HG03432 (cell line): Measurements from ENCODE around the gene TXN.
"Not testable (repeated sequence)": the region's sequence is repeated elsewhere in the genome, so short reads cannot be mapped to it uniquely, and the experiment has no call there.

Experiments
- ATAC-seq: cut with Tn5 transposase; IDR thresholded peaks from one replicate; pipeline ENCODE4 v1.9.1; 2021; ENCODE audit warnings: mild to moderate bottlenecking, moderate library complexity; ENCODE audit not compliant: unreplicated experiment

The TXN gene

DNA sequence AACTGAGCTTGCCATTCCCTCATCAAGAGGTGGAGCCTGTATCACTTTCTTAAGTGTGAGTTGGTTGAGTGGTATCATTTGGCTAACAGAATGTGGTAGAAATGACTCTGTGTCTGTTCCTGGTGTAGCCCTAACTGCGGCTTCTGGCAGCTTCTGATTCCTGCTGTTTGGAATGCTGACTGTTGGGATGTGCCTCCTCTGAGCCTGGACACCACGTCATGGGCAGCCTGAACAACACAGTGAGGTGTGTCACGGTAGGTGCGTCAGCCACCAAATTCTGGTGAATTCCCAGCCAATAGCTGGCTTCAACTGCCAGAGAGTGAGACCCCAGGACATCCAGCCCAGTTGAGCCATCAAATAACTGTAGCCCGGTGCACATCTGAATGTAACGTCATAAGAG is 42.2 kb downstream of the TXN start:
- ATAC-seq = no peak

DNA sequence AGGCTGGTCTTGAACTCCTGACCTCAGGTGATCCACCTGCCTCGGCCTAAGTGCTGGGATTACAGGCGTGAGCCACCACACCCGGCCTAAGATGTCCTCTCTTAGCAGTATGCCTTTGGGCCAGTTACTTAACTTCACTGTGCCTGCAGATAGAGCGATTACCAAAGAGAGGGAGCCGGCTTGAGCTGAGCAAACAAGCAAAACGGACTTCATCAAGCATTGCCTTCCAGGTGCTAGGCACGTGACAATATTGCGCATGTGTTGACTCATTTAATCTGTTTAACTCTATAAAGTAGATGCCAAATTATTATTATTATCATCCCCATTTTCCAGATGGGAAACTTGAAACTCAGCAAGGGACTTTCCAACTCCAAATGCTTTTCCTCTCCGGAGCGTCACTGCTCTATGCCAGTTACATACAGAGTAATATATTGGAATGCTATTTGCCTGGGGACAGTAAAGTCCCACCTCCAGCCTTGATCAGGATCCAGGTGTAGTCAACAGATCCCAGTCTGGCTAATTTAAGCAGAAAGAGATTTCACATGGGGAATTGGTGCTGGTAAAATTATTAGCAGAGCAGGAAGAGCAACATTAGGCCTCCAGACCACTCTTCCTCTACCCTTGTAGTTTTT is 42.8 kb downstream of the TXN start:
- no peak for ATAC-seq

DNA sequence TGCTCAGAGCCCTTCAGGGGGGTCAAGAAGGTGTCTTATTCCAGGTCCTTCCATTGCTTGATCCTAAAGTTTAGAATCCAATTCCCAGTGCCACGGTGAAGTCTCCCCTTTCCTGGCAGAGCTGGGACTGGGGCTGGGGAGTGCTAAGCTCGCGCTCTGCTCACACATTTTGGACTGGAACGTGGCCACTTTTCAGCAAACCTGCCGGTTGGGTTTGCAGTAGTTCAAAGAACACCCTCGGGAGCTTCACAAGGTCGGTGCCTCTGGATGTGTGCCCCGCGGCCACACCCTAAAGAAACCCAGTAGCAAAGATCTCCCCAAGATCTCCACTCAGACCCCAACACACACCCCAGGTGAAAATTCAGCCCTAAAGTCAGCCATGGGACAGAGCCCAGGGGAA is 48.3 kb downstream of the TXN start, which contains the start of gene C9orf152:
Gene C9orf152, minus strand, starts transcription at position 129 of the 400 bp plus-strand sequence. CDS start 580 bp downstream, outside the sequence.
- no peak for ATAC-seq

DNA sequence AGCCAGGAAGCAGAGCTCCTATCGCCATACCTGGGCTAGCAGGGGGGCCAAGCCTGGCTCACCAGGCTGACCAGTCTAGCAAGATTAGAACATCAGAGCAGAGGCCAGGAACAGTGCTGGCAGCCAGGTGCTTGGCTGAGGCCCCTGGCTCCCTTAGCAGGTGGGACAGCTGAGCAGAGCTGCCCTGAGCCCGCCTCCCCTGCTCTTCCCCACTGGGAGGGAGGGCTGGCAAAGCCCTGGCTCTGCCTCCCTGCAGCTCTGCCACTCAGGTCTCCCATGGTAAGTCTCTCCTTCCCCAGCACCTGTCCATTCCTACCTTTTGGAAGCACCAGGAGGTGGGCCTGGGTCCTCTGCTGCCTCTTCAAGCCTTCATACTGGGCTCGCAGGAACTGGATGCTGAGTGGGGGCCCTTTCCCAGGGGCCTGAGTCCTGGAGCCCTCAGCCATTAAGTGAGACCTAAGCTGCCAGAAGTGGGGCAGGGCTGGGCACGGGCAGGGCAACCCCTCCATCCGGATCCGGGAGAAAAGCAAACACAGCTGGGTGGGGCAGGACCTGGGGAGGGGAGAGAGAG is 49.2 kb downstream of the TXN start:
- ATAC-seq = no peak

DNA sequence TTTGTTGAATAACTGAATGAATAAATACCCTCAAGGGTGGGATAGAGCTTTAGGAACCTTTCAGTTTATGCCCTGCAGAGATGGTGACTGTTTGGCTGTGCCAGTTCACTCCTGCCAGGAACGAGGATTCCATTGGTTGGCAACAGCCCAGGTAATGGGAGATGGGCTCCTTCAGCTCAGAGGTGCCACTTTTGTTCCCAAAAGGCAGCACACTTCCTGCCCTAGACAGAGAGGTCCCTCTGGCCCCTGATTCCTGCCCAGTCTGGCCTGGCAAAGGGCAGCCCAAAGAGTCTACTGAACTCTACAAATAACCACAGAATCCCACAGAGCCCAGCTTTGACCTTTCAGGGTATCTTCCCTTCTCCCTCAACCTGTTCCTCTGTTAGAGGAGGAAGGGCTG is 49.9 kb downstream of the TXN start:
- no peak for ATAC-seq

DNA sequence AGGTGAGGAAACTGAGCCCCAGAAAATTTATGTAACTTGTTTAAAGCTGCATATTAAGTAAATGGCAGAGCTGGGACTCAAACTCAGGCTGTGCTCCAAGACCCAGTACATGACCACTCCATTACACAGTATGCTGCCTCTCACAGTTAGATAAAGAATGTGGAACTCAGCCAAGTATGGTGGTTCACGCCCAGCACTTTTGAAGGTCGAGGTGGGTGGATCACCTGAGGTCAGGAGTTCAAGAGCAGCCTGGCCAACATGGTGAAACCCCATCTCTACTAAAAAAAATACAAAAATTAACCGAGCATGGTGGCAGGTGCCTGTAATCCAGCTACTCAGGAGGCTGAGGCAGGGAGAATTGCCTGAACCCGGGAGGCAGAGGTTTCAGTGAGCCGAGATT is 50.7 kb downstream of the TXN start:
- ATAC-seq = not testable (repeated sequence)

DNA sequence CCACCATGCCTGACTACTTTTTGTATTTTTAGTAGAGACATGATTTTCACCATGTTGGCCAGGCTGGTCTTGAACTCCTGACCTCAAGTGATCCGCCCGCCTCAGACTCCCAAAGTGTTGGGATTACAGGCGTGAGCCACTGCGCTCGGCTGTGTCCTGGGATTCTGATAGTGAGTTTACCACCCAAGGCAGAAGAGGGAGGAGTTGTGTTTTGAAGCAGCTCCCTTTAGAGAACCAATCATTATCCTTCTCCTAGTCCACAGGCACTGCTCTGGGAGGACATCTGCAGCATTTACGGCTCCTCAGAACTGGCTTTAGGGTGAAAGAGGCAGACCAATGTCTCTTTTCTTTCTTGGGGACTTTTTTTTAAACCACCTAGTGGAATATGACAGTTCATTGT is 54.1 kb downstream of the TXN start:
- no peak for ATAC-seq

DNA sequence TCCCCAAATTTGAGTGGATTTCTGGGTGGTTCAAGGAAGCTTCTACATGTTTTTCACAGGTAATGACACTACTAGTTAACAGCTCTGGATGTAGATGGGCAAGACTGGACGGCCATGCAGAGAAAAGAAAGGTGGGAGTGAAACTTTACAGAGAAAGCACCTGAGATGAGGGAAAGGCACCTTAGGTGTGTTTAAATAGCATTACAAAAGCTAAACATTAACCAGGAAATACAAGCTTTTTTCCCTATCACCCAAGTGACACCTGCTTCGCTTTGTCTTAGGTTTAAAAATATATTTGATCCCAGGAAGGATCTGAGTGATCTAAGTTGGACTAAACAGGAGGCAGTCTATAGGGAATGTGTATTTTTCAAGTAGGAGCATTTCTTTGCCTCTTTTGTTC is 56.7 kb downstream of the TXN start:
- ATAC-seq = no peak

DNA sequence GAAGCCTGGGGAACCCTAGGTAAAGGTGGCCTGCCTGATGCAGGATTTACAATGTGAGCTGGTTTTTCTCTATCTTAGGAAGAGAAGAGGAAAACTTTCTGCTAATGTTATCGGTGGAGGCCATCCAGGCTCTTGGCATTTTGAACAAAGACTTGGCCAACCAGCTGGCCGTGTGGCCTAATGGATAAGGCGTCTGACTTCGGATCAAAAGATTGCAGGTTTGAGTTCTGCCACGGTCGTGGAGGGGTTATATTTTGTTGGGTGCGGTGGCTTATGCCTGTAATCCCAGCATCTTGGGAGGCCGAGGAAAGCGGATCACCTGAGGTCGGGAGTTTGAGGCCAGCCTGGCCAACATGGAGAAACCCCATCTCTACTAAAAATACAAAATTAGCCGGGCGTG is 58.0 kb downstream of the TXN start:
- no peak for ATAC-seq

DNA sequence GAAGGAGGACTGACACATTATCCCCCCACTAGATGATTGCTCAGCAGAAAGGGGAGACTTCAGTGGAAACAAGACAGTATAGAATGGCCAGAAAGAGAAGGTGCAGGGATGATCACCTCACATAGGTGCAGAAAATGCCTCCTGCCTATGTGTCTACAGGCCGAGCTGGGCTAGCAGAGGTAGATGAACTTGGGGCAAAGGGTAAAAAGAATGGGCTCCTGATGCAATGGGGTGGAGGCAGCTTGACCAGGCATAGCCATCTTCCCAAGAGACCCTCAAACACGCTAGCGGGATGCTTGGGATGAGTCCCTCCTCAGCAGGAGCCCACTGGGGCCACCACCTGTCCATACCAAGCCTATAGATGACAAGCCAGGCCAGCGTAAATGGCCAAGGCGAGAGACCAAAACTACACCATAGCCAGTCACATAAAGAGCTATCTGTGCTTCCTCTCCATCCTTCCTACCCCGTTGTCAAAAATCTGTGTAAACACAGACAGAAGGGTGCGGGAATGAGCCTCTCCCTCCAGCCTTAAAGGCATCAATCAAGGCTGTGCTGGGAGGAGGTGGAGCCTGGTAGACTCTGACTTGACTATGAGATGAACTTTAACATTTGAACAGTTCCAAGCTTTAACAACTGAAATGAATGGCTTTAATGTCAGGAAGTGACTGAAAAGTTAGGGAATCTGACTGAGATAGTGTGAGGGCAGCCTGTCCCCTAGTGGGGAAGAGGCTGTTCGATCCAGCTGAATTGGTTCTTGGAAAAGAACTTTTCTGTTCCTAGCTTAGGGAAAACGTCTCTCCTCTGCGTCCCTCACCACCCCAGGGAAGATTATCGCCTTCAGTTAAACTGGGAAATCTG is 58.7 kb downstream of the TXN start:
- ATAC-seq = no peak

DNA sequence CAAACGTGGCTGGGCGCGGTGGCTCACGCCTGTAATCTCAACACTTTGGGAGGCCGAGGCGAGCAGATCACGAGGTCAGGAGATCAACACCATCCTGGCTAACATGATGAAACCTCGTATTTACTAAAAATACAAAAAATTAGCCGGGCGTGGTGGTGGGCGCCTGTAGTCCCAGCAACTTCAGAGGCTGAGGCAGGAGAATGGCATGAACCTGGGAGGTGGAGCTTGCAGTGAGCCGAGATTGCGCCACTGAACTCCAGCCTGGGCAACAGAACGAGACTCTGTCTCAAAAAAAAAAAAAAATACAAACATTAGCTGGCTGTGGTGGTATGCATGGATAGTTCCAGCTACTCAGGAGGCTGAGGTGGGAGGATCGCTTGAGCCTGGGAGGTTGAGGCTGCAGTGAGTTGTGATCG is 60.2 kb downstream of the TXN start:
- ATAC-seq = not testable (repeated sequence)
